ENCODE measurements around the gene FRY.

DNA sequence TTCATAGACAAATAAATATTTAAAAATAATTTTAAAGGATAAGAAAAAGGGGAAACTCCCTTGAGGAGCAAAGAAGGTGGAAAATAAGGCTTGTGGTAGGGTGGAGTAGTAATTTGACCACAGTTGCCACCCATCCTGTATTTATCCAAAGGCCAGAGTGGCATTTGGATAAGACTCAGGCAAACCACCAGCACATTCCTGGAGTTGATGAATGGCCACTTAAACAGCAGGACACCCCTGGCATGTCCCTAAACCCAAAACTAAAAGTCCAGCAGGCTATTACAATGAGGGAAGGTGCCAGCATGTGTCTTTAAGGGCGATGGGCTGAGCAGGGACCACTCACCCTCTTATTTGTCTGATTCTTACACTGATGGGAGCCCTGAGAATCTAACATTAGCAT is 9.8 kb upstream of the FRY start:
- no peak for TF ChIP-seq FOXM1 (IDR thresholded peaks at IDR 0.05; ENCODE audit: low read depth)
- TF ChIP-seq FOXM1 (CRISPR knock-in tag; IDR thresholded peaks at IDR 0.05; ENCODE audit: low read depth) = no peak
- TF ChIP-seq, protein P1, sequence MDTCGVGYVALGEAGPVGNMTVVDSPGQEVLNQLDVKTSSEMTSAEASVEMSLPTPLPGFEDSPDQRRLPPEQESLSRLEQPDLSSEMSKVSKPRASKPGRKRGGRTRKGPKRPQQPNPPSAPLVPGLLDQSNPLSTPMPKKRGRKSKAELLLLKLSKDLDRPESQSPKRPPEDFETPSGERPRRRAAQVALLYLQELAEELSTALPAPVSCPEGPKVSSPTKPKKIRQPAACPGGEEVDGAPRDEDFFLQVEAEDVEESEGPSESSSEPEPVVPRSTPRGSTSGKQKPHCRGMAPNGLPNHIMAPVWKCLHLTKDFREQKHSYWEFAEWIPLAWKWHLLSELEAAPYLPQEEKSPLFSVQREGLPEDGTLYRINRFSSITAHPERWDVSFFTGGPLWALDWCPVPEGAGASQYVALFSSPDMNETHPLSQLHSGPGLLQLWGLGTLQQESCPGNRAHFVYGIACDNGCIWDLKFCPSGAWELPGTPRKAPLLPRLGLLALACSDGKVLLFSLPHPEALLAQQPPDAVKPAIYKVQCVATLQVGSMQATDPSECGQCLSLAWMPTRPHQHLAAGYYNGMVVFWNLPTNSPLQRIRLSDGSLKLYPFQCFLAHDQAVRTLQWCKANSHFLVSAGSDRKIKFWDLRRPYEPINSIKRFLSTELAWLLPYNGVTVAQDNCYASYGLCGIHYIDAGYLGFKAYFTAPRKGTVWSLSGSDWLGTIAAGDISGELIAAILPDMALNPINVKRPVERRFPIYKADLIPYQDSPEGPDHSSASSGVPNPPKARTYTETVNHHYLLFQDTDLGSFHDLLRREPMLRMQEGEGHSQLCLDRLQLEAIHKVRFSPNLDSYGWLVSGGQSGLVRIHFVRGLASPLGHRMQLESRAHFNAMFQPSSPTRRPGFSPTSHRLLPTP (IDR thresholded peaks at IDR 0.05; ENCODE audit: borderline replicate concordance, extremely low read depth, insufficient read length) = no peak

Measured in K562 (cell line).